Coronary artery (tissue), 2 donors: ENCODE results near the gene CFAP45.
A peak's percentile ranks its signal among the peaks of the same experiment; 100 is the strongest.

Experiments
- DNase-seq: peaks from one replicate; pipeline ENCODE4 v3.0.0-alpha.2; 2017; ENCODE audit warnings: low spot score
- H3K27ac ChIP-seq, 2 donors: fragments of 200-600 bp; sonication (generic); one replicate each; pipeline ENCODE4 v1.5.1; 2016 to 2019
- H3K4me3 ChIP-seq: fragments of 200-600 bp; sonication (generic); 2 replicates; pipeline ENCODE4 v1.5.1; 2016; ENCODE audit warnings: mild to moderate bottlenecking, moderate library complexity
- CTCF ChIP-seq: fragments of 200-600 bp; sonication (generic); IDR thresholded peaks from one replicate; pipeline ENCODE4 v1.5.1; 2019; ENCODE audit warnings: antibody characterized with exemption

The CFAP45 gene

GRCh38 chr1:159944623-159945455 lies 44.9 kb upstream of the CFAP45 start:
- no peak overlapping the region for H3K27ac ChIP-seq

GRCh38 chr1:159943908-159944622 lies 44.1 kb upstream of the CFAP45 start:
- TF ChIP-seq CTCF = no peak
- DNase-seq = peak; percentile 47
- no peak overlapping the region for H3K4me3 ChIP-seq
- H3K27ac ChIP-seq = no peak overlapping the region

More at GRCh38 chr1:159944623-159945455, 44.9 kb upstream of the CFAP45 start:
- DNase-seq = peak; percentile 35
- TF ChIP-seq CTCF = no peak
- peak overlapping the region; percentile 62 for H3K4me3 ChIP-seq

GRCh38 chr1:159943278-159943640 lies 43.3 kb upstream of the CFAP45 start:
- Histone ChIP-seq H3K4me3 (no peak overlapping the region), H3K27ac (no peak overlapping the region)
- no peak for TF ChIP-seq CTCF
- peak; percentile 35 for DNase-seq

- no peak overlapping the region for H3K4me3 ChIP-seq
- no peak for TF ChIP-seq CTCF
- no peak for DNase-seq
- no peak overlapping the region for H3K27ac ChIP-seq
Measured at GRCh38 chr1:159942632-159943277, 42.8 kb upstream of the CFAP45 start.

- Histone ChIP-seq H3K27ac (no peak overlapping the region), H3K4me3 (no peak overlapping the region)
- no peak for TF ChIP-seq CTCF
- no peak for DNase-seq
Measured at GRCh38 chr1:159941591-159942560, 41.9 kb upstream of the CFAP45 start.

GRCh38 chr1:159941141-159941540 lies 41.2 kb upstream of the CFAP45 start:
- Histone ChIP-seq H3K27ac (no peak overlapping the region), H3K4me3 (no peak overlapping the region)
- no peak for DNase-seq
- no peak for TF ChIP-seq CTCF
